ENCODE data around the gene PAX8.

Gene PAX8

DNA sequence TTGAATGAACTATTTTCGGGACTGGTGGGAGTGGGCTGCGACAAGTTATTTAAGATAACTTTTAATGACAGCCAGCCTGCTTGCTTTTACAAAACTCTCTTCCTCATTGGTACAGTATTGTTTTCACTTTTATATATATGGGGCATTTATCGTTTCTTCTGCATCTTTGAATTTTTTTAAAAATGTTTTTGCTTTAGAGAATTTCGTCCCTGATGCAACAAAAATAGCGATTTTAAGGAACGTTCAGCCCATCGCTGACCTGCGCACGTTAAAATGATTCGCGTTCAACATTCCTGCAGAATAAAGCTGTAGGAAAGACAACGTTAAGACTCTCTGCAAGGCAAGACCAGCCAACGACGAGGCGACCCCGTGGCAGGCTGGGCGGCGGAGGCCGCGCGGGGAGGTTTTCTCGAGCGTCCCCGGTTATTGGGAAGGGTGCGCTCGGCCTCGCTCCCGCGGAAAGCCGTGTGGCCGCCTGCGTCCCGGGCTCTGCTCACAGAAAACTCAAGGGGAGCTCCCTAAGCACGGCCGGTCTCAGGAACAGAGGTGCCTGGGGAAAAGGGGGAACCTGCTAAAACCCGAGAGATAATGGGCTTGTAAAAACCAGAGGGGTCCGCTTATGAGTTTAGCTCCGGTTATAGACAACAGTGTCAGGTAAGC, 3.0 kb downstream of the PAX8 start:
- Histone ChIP-seq H3K27me3 (ENCODE audit: insufficient read depth, low read length, poor library complexity, severe bottlenecking) (no peaks in the 10 kb centered on the region), H3K9ac (ENCODE audit: low read depth, low read length, poor library complexity, severe bottlenecking) (no peak overlapping the region), H3K4me3 (ENCODE audit: low read length, poor library complexity, severe bottlenecking) (no peak overlapping the region), H3K79me2 (ENCODE audit: insufficient read depth, low read length) (no peaks in the 10 kb centered on the region), H3K4me2 (ENCODE audit: low read depth, low read length, poor library complexity, severe bottlenecking) (no peak overlapping the region), H3K9me3 (ENCODE audit: insufficient read depth, low read depth, low read length) (no peaks in the 10 kb centered on the region), H3F3A (ENCODE audit: low read depth) (no peaks in the 10 kb centered on the region), H3K4me1 (ENCODE audit: insufficient read depth, low read length, poor library complexity, severe bottlenecking) (peaks cover 5% of the 10 kb centered on the region), H3K36me3 (ENCODE audit: insufficient read depth, low read length) (no peaks in the 10 kb centered on the region), H2AFZ (ENCODE audit: low read length) (no peak overlapping the region), H3K9me2 (replicated peaks; ENCODE audit: low read depth, low read length) (no peaks in the 10 kb centered on the region), H4K20me1 (ENCODE audit: insufficient read depth, low read length, poor library complexity, severe bottlenecking) (no peaks in the 10 kb centered on the region)
- TF ChIP-seq EZH2phosphoT487 (IDR thresholded peaks at IDR 0.05; ENCODE audit: borderline replicate concordance), result no peak
- TF ChIP-seq, protein P1, sequence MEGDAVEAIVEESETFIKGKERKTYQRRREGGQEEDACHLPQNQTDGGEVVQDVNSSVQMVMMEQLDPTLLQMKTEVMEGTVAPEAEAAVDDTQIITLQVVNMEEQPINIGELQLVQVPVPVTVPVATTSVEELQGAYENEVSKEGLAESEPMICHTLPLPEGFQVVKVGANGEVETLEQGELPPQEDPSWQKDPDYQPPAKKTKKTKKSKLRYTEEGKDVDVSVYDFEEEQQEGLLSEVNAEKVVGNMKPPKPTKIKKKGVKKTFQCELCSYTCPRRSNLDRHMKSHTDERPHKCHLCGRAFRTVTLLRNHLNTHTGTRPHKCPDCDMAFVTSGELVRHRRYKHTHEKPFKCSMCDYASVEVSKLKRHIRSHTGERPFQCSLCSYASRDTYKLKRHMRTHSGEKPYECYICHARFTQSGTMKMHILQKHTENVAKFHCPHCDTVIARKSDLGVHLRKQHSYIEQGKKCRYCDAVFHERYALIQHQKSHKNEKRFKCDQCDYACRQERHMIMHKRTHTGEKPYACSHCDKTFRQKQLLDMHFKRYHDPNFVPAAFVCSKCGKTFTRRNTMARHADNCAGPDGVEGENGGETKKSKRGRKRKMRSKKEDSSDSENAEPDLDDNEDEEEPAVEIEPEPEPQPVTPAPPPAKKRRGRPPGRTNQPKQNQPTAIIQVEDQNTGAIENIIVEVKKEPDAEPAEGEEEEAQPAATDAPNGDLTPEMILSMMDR (conservative IDR thresholded peaks at IDR 0.05; ENCODE audit: low read length), result no peak

DNA sequence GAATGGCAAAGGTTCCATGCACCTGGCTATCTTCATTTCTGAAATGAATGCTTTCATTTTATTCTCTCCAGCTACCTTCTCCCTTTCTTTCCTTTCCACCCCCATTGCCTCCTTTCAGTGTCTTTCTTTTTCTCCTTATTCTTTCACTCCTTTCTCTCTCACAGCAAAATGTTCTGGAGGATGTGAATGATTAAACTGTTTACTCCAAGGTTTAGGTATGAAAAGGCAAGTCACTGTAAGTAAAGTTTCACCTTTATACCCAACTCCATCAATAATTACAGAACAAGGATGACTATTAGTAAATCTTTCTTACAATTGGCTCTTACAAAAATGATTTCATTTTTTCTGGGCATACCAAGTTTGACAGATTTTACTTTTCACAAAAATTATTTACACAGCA, 4.3 kb downstream of the PAX8 start:
- TF ChIP-seq, protein P1 (conservative IDR thresholded peaks at IDR 0.05; ENCODE audit: low read length), result no peak
- no peak for TF ChIP-seq EZH2phosphoT487 (IDR thresholded peaks at IDR 0.05; ENCODE audit: borderline replicate concordance)
- no peak overlapping the region for H3K4me3 ChIP-seq (ENCODE audit: low read length, poor library complexity, severe bottlenecking)
- H3K36me3 ChIP-seq (ENCODE audit: insufficient read depth, low read length), result no peaks in the 10 kb centered on the region
- H2AFZ ChIP-seq (ENCODE audit: low read length), result no peak overlapping the region
- H3K27me3 ChIP-seq (ENCODE audit: insufficient read depth, low read length, poor library complexity, severe bottlenecking), result no peaks in the 10 kb centered on the region
- H3K9me3 ChIP-seq (ENCODE audit: insufficient read depth, low read depth, low read length), result no peaks in the 10 kb centered on the region
- H3K4me1 ChIP-seq (ENCODE audit: insufficient read depth, low read length, poor library complexity, severe bottlenecking), result peaks cover 5% of the 10 kb centered on the region
- no peaks in the 10 kb centered on the region for H3K9me2 ChIP-seq (replicated peaks; ENCODE audit: low read depth, low read length)
- H4K20me1 ChIP-seq (ENCODE audit: insufficient read depth, low read length, poor library complexity, severe bottlenecking), result no peaks in the 10 kb centered on the region
- H3F3A ChIP-seq (ENCODE audit: low read depth), result no peaks in the 10 kb centered on the region
- H3K9ac ChIP-seq (ENCODE audit: low read depth, low read length, poor library complexity, severe bottlenecking), result no peak overlapping the region
- H3K4me2 ChIP-seq (ENCODE audit: low read depth, low read length, poor library complexity, severe bottlenecking), result no peak overlapping the region
- H3K79me2 ChIP-seq (ENCODE audit: insufficient read depth, low read length), result no peaks in the 10 kb centered on the region

DNA sequence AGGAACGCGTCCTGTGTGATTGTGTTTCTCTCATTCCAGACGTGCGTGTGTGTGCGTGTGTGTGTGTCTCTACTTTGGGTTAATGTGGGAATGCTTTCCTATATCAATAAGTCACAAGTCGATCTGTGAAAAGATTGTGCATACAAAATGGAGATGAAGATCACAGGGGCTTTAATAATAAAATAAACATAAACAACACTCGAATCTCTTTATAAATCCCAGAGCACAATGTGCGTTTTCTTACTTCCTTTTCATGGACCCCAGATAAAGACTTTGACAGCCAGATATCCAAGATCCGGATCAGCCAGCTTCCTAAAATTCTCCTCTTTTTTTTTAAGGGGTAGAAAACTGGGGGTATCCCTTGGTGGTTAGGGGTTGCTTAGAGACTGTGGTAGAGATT, 4.7 kb downstream of the PAX8 start:
- H3K4me1 ChIP-seq (ENCODE audit: insufficient read depth, low read length, poor library complexity, severe bottlenecking), result peaks cover 5% of the 10 kb centered on the region
- no peak overlapping the region for H3K4me3 ChIP-seq (ENCODE audit: low read length, poor library complexity, severe bottlenecking)
- H3K4me2 ChIP-seq (ENCODE audit: low read depth, low read length, poor library complexity, severe bottlenecking), result no peak overlapping the region
- no peak for TF ChIP-seq EZH2phosphoT487 (IDR thresholded peaks at IDR 0.05; ENCODE audit: borderline replicate concordance)
- TF ChIP-seq, protein P1 (conservative IDR thresholded peaks at IDR 0.05; ENCODE audit: low read length), result no peak
- H3K9me3 ChIP-seq (ENCODE audit: insufficient read depth, low read depth, low read length), result no peaks in the 10 kb centered on the region
- no peaks in the 10 kb centered on the region for H4K20me1 ChIP-seq (ENCODE audit: insufficient read depth, low read length, poor library complexity, severe bottlenecking)
- H3K9ac ChIP-seq (ENCODE audit: low read depth, low read length, poor library complexity, severe bottlenecking), result no peak overlapping the region
- no peaks in the 10 kb centered on the region for H3F3A ChIP-seq (ENCODE audit: low read depth)
- H3K36me3 ChIP-seq (ENCODE audit: insufficient read depth, low read length), result no peaks in the 10 kb centered on the region
- H3K79me2 ChIP-seq (ENCODE audit: insufficient read depth, low read length), result no peaks in the 10 kb centered on the region
- H3K27me3 ChIP-seq (ENCODE audit: insufficient read depth, low read length, poor library complexity, severe bottlenecking), result no peaks in the 10 kb centered on the region
- H3K9me2 ChIP-seq (replicated peaks; ENCODE audit: low read depth, low read length), result no peaks in the 10 kb centered on the region
- no peak overlapping the region for H2AFZ ChIP-seq (ENCODE audit: low read length)
